Measurements from ENCODE around the gene ABHD17A.
"Not testable (repeated sequence)": the region's sequence is repeated elsewhere in the genome, so short reads cannot be mapped to it uniquely, and the experiment has no call there.

The ABHD17A gene

DNA sequence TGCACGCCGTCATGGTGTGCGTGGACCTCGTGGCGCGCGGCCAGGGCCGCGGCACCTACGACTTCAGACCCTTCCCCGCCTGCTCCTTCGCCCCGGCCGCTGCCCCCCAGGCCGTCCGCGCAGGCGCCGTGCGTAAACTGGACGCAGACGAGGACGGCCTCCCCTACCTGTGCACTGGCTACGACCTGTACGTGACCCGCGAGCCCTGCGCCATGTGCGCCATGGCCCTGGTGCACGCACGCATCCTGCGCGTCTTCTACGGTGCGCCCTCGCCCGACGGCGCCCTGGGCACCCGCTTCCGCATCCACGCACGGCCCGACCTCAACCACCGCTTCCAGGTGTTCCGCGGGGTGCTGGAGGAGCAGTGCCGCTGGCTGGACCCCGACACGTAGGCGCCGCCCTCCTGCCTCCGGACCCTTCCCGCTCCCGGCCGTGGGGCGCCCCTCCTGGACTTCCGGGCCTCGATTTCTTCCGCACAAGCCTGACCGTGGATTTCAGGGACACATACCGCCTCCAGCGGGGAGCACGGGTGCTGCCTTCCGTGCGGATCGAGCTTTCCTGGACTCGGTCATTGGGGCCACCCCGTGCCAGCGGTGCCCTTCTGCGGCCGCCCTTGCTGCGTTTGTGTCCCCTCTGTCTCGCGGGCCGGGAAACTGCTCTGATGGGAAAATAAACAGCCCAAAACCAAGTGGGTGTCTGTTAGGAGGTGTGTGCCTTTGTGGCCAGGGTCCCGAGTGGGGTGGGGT is 27.6 kb upstream of the ABHD17A start:
- DNase-seq: no peak
- in situ Hi-C loops (cut with HindIII; ENCODE audit: low pct_ligation_motif_present, low pct_unique_long_range_greater_than_20kb, low sequenced_read_pairs): no loop called here

DNA sequence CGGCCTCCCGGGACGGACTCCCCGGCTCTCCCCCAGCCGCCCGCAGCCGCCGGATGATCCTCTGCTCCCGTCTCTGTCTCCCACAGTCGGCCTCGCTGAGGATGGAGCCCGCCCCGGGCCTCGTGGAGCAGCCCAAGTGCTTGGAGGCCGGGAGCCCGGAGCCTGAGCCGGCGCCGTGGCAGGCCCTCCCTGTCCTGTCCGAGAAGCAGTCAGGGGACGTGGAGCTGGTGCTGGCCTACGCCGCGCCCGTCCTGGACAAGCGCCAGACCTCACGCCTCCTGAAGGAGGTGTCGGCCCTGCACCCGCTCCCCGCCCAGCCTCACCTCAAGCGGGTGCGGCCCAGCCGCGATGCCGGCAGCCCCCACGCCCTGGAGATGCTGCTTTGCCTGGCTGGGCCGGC is 26.7 kb upstream of the ABHD17A start:
- in situ Hi-C loops (cut with HindIII; ENCODE audit: low pct_ligation_motif_present, low pct_unique_long_range_greater_than_20kb, low sequenced_read_pairs): no loop called here
- no peak for DNase-seq

DNA sequence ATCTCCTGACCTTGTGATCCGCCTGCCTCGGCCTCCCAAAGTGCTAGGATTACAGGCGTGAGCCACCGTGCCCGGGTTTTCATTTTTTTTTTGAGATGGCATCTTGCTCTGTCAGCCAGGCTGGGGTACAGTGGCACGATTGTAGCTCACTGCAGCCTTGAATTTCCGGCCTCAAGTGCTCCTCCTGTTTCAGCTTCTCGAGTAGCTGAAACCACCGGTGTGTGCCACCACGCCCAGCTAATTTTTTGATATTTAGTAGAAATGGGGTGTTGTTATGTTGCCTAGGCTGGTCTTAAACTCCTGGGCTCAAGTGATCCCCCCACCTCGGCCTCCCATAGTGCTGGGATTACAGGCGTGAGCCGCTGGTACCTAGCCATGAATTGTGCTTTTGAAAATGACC is 25.8 kb upstream of the ABHD17A start:
- in situ Hi-C loops (cut with HindIII; ENCODE audit: low pct_ligation_motif_present, low pct_unique_long_range_greater_than_20kb, low sequenced_read_pairs): no loop called here
- DNase-seq: no peak

DNA sequence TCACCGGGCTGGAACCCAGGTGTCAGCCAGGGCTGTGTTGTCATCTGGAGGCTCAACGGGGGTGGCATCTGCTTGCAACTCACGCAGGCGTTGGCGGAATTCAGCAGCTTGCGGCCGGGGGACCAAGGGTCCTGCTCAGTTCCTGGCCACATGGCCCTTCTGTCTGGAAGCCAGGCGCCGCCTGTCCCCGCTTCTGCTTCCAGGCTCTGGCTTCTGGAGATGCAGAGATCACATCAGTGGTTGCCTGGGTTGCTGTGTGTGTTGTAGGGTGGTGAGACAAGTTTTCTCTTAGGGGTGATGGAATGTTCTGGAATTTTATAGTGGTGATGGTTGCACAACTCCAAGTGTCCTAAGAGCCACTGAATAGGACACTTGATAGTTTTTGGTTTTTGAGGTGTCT is 24.9 kb upstream of the ABHD17A start:
- DNase-seq: no peak
- in situ Hi-C loops (cut with HindIII; ENCODE audit: low pct_ligation_motif_present, low pct_unique_long_range_greater_than_20kb, low sequenced_read_pairs): no loop called here

DNA sequence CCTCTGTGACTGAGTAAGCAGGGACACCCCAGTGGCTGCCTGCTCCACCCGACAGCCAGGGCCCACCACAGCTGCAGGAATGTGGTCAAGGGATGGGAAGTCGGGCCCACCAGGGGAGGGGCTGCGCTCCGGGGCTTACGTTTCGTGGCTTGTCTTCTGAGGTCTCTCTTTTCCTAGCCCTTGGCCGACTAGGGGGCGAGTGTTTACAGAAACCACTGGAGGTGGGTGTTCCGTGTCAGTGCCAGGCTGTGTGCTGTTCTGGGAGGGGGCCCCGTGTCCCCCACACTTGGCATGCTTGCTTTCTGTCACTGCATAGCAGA is 24.4 kb upstream of the ABHD17A start:
- DNase-seq: no peak
- in situ Hi-C loops (cut with HindIII; ENCODE audit: low pct_ligation_motif_present, low pct_unique_long_range_greater_than_20kb, low sequenced_read_pairs): no loop called here

DNA sequence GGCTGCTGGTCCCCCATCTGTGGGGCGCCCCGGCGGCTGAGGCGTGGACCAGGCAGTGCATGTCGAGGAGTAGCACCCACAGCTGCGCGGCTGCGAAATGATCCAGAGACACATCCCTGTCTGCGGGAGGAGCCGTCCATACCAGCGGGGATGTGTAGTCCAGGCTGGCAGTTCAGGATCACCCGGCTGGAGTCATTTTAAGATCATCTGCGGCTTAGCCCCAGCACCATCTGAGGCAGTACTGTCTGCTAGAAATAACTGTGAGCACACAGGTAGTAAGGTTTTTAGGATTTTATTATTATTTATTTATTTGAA is 23.0 kb upstream of the ABHD17A start:
- no peak for DNase-seq
- in situ Hi-C loops (cut with HindIII; ENCODE audit: low pct_ligation_motif_present, low pct_unique_long_range_greater_than_20kb, low sequenced_read_pairs): no loop called here

DNA sequence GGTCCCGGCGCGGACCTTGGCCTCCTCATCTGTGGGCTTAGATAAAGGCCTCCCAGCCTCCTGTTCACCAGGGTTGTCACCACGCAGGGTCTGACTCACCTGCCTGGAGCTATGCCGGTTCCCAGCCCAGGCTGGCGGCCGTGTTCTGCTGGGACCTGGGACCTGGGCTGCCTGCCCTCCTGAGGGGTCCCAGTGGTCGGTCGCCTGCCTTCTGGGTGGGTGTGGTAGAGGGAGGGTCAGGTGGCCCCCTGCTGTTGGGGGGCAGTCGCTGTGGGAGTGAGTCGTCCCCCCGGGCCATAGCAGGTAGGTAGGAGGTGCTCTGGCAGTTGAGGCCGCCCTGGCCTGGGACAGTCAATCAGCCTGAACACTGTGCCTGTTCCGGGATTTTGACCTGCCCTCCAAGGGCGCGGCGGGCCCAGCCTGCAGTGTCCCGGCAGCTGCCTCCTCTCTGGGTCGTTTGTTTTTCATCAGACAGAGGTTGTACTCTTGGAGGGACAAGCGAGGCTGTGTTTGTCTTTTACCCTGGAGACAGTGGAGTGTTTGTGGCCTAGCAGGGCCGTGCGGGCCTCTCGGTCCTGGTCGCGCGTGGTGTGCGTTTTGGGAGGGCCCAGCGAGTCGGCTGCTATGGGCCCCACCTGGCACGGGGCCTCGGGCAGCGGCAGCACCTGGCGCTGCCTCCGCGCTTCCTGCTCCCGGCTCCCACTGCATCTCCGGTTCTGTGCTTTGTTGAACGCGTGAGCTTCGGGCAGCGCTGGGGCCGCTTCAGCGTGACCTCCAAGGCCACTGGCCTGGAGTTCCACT is 22.5 kb upstream of the ABHD17A start:
- no peak for DNase-seq
- in situ Hi-C loops (cut with HindIII; ENCODE audit: low pct_ligation_motif_present, low pct_unique_long_range_greater_than_20kb, low sequenced_read_pairs): no loop called here

DNA sequence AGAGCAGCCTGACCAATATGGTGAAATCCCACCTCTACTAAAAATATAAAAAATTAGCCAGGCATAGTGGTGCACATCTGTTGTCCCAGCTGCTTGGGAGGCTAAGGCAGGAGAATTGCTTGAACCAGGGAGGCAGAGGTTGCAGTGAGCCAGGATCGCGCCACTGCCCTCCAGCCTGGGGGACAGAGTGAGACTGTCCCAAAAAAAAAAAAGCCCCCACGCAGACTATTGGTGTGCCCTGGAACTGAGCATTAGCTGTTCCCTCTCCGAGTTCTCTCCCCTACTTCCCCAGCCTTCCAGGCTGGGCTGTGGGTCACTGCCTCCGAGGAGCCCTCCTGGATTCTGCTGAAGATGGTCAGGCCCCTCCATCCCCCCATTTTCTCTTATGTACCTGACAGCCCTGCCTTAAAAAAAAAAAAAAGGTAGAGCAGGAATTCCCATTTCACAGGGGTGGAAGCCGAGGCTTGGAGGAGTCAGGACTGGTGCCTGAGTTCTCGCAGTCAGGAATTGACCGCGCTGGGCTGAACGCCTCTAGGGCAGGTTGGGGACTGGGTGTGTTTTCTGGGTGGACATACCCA is 21.8 kb upstream of the ABHD17A start:
- in situ Hi-C loops (cut with HindIII; ENCODE audit: low pct_ligation_motif_present, low pct_unique_long_range_greater_than_20kb, low sequenced_read_pairs): no loop called here
- DNase-seq: no peak

DNA sequence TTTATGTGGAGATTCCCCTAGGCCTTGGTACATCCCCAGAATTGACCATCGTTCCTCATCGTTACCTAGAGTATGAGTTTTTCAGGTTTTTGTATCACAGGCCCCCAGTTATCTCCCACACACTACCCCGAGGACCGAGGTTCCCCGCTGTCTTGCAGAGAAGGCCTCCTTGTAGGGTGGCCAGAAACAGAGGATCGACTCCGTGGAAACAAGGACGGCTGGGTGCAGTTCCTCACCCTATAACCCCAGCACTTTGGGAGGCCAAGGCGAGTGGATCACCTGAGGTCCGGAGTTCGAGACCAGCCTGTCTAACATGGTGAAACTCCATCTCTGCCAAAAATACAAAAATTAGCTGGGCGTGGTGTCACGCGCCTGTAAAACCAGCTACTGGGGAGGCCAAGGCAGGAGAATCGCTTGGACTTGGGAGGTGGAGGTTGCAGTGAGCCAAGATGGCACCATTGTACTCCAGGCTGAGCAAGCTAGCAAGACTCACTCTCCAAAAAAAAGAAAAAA is 20.6 kb upstream of the ABHD17A start:
- DNase-seq: no peak
- in situ Hi-C loops (cut with HindIII; ENCODE audit: low pct_ligation_motif_present, low pct_unique_long_range_greater_than_20kb, low sequenced_read_pairs): no loop called here

DNA sequence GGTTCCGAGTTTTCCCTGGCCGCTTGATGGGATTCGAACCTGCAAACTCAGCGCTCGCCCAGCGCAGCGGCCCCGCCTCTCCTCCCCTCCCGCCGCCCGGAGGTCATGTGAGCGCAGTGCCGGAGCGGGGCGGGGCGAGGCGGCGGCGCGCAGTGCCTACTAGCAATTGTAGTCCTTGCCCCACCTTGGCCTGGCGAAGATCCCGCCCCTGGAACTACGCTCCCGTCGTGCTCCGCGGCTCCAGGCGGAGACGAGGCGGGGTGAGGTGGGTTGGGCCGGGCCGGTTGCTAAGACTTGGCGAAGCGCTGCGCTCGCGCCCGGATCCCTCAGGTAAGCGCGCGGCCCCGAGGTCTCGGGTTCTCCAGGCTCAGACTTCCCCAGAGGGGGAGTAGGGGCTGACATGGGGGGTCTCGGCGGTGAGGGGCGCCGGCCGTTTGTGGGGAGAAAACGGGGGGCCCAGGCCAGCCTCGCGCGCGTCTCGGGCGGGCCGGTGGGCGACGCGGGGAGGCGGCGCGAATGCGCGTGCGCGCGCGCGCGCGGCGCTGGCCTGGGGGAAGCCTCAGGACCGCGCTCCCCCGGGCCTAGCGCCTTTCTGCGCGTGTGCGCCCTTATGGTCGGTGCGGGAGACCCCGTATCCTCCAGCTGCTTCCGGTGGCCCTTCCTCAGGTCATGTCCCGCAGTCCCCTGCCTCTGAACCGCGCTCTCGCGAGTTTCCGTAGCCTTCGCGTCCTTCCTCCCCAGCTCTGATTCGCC is 20.0 kb upstream of the ABHD17A start, which contains the start of the genes ADAT3 and SCAMP4:
TSS of gene ADAT3 (plus strand) at position 290 of the 753 bp plus-strand sequence. CDS start 6,649 bp downstream, outside the sequence.
TSS of gene SCAMP4 (plus strand) at position 290 of the 753 bp plus-strand sequence. CDS start 9,621 bp downstream, outside the sequence.
- in situ Hi-C loops (cut with HindIII; ENCODE audit: low pct_ligation_motif_present, low pct_unique_long_range_greater_than_20kb, low sequenced_read_pairs): no loop called here
- DNase-seq: peak; percentile 97

DNA sequence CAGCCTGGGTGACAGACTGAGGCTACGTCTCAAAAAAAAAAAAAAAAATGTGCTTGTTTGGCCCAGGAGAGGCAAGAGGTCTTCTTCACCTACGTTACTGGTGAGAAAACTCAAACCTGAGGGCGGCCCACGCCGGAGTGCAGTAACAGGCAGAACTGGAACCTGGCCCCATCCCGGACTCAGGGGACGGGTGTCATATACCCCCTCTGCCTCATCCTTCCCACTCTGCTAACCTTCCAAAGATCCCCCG is 19.5 kb upstream of the ABHD17A start:
- DNase-seq: no peak
- in situ Hi-C loops (cut with HindIII; ENCODE audit: low pct_ligation_motif_present, low pct_unique_long_range_greater_than_20kb, low sequenced_read_pairs): no loop called here

DNA sequence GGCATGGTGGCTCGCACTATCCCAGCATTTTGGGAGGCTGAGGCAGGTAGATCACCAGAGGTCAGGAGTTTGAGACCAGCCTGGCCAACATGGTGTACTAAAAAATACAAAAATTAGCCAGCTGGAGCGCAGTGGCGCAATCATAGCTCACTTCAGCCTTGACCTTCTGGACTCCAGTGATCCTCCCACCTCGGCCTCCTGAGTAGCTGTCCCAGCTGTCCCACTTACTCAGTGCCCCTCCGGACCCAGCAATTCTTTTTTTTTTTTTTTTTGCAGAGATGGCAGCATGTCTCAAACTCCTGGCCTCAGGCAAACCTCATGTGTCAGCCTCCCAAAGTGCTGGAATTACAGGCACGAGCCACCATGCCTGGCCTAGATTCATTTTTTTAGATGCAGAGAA is 17.6 kb upstream of the ABHD17A start:
- DNase-seq: no peak
- in situ Hi-C loops (cut with HindIII; ENCODE audit: low pct_ligation_motif_present, low pct_unique_long_range_greater_than_20kb, low sequenced_read_pairs): no loop called here

DNA sequence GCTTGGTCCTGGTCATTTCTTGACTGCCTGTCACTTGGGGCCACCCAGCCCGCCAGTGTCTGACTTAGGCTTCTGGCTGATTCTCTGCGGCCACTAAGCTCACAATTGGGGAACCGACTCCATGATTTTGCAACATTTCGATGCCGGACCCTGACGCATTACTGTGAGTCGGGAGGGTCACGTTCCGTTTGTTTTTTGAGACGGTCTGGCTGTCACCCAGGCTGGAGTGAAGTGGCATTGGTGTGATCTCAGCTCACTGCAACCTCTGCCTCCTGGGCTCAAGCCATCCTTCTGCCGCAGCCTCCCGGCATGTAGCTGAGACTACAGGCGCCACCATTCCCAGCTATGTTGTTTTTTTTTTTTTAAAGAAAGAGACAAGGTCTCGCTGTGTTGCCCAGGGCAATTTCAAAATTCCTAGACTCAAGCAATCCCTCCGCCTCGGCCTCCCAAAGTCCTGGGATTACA is 16.7 kb upstream of the ABHD17A start:
- in situ Hi-C loops (cut with HindIII; ENCODE audit: low pct_ligation_motif_present, low pct_unique_long_range_greater_than_20kb, low sequenced_read_pairs): no loop called here
- DNase-seq: no peak

DNA sequence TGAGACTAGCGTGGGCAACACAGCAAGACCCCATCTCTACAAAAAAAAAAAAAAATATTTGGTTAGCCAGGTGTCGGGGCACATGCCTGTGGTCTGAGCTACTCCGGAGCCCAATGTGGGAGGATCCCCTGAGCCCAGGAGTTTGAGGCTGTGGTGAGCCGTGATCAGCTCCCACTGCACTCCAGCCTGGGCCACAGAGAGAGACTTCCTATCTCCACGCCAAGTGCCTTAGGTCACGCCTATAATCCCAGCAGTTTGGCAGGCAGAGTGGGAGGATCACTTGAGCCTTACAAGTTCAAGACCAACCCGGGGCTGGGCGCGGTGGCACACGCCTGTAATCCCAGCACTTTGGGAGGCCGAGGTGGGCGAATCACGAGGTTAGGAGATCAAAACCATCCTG is 11.2 kb upstream of the ABHD17A start:
- DNase-seq: no peak
- in situ Hi-C loops (cut with HindIII; ENCODE audit: low pct_ligation_motif_present, low pct_unique_long_range_greater_than_20kb, low sequenced_read_pairs): no loop called here

DNA sequence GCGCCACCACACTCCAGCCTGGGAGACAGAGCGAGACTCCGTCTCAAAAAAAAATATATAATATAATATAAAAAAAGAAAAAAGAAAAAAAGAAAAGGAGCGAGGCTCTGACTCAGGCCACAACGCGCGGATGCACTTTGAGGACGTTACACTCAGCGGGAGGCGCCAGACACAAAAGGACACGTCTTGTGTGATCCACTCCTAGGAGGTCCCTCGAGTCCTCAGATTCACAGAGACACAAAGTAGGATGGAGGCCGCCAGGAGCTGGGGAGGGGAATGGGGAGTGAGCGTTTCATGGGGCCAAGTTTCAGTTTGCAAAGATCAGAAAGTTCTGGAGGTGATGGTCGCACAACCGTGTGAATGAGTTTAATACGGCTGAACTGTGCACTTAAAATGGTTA is 8.5 kb upstream of the ABHD17A start:
- in situ Hi-C loops (cut with HindIII; ENCODE audit: low pct_ligation_motif_present, low pct_unique_long_range_greater_than_20kb, low sequenced_read_pairs): no loop called here
- DNase-seq: no peak

DNA sequence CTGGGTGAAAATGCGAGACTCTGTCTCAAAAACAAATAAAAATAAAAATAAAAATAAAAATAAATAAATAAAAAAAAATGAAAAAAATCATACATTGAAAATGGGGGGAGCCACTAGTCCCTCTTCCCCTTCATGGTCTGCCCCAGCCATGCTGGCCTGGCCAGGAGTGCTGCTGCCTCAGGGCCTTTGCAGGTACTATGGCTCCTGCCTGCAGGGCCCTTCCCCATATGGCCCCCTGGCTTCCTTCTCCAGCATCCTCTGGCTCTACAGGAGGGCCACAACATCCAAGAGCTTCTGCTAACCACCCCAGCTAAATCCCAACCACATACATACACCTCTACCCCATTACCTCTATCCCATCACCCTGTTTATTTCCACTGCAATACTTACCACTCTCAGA is 4.6 kb upstream of the ABHD17A start:
- in situ Hi-C loops (cut with HindIII; ENCODE audit: low pct_ligation_motif_present, low pct_unique_long_range_greater_than_20kb, low sequenced_read_pairs): no loop called here
- no peak for DNase-seq

DNA sequence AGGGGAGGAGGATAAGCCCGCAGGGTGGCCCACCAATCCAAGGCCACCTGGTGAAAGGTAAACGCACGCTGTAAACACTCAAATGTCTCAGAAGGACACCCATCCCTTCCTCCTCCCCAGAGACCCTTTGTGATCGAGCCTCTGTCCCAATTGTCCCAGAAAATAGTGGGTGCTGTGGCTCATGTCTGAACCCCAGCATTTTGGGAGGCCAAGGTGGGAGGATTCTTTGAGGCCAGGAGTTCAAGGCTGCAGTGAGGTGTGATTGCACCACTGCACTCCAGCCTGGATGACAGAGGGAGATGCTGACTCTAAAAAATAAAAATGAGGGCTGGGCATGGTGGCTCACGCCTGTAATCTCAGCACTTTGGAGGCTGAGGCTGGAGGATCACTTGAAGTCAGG is 3.1 kb upstream of the ABHD17A start:
- in situ Hi-C loops (cut with HindIII; ENCODE audit: low pct_ligation_motif_present, low pct_unique_long_range_greater_than_20kb, low sequenced_read_pairs): no loop called here
- no peak for DNase-seq

DNA sequence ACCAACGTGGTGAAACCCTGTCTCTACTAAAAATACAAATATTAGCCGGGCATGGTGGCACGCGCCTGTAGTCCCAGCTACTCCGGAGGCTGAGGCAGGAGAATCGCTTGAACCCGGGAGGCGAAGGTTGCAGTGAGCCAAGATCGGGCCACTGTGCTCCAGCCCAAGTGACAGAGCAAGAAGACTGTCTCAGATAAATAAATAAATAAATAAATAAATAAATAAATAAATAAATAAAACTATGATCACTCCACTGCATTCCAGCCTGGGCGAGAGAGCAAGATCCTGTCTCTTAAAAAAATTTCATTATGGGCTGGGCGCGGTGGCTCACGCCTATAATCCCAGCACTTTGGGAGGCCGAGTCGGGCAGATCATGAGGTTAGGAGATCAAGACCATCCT is 1.1 kb upstream of the ABHD17A start:
- in situ Hi-C loops (cut with HindIII; ENCODE audit: low pct_ligation_motif_present, low pct_unique_long_range_greater_than_20kb, low sequenced_read_pairs); DNase-seq: not testable (repeated sequence)

DNA sequence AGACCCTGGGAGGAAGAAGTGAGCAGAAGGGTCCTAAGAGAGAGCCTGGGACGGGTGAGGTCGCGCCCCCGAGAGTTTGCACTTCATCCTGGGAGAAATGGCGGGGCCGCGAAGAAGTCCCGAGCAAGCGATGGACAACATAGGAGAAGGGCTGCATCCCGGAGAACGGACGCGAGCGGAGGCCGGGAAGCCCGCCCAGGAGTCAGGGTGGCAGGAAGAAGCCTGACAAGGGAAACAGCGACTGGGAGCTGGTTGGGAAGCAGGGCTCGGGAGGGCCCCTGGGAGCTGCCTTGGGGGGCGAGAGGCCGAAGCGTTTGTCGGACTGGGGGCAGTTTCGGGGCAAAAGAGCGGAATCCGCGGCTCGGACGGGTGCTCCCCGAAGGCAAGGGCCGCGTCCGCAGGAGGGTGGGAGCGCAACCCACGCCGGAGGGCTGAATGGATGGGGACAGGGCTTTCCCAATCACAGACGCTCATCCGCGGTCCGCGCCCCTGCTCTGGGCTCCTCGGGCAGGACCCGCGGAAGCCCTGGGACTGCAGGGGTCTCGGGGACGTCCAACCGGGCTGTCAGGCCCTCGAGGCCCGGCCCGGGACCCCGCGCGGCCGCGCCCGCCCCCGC is 469 bp downstream of the ABHD17A start:
- in situ Hi-C loops (cut with HindIII; ENCODE audit: low pct_ligation_motif_present, low pct_unique_long_range_greater_than_20kb, low sequenced_read_pairs): no loop called here
- peak; percentile 24 for DNase-seq

Data from ACHN (cell line).